Measurements from ENCODE around the gene AAK1. TPM values are rescaled to one million over a fixed set of nuclear protein-coding genes. Genes with fewer than 3 reads are reported as not detected.

Gene AAK1
- total RNA-seq, 1 experiment from 2014 or later: 30.6 TPM

DNA sequence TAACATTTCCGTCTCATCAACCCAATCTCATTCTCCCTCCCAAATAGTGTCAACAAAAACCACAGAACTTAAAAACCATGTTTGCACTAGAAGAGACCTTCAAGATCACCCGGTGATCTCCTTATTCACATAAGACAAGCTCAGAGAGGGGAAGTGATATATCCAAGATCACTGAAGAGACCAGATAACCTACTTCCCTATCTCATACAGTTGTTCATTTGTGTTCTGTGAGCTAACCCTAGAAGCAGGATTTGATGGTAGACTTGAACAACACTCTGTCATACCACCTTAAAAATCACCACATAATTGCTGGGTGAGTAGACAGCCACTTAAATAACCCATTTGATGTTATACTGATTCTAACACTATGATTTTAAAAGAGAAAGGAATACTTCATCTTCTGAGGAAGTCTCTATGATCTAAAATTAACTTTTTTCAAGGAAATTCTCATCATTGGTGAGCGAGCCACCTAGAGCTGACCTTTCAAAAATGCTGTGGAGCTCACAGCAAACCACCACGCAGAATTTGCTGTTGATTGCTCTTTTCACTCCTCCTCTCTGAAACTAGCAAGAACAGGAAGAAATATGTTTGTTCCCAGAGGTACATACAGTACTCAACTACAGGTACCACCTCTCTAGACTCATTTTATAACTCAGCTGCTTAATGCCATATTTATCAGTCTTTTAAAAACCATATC, 15.1 kb downstream of the AAK1 start:
- peaks cover 2% of the 10 kb centered on the region; the same call in 1 of the 2 replicates for H3K79me2 ChIP-seq (ENCODE audit: insufficient read depth, low read length)
- H3K79me1 ChIP-seq (ENCODE audit: insufficient read depth, low read depth, low read length, poor library complexity, severe bottlenecking): peaks cover 5% of the 10 kb centered on the region
- H3K4me3 Mint-ChIP-seq: no peak overlapping the region
- no peak overlapping the region for H2BK20ac ChIP-seq (ENCODE audit: low read depth, low read length, poor library complexity, severe bottlenecking)
- H3K4me2 ChIP-seq (ENCODE audit: insufficient read depth, insufficient read length, low read length): no peak overlapping the region
- H3K4me1 ChIP-seq (ENCODE audit: insufficient read depth, low read length): no peaks in the 10 kb centered on the region
- no peaks in the 10 kb centered on the region for H3K27me3 ChIP-seq (ENCODE audit: insufficient read depth, low read length)
- H3K9me3 Mint-ChIP-seq: no peaks in the 10 kb centered on the region
- no peak overlapping the region for H2BK5ac ChIP-seq (ENCODE audit: insufficient read length, low read length)
- H2AFZ ChIP-seq (ENCODE audit: low read length): no peak overlapping the region
- H4K8ac ChIP-seq (replicated peaks; ENCODE audit: insufficient read length, low read depth, low read length): no peak overlapping the region
- no peaks in the 10 kb centered on the region for H4K20me1 ChIP-seq (ENCODE audit: control insufficient read depth, insufficient read depth, insufficient read length)
- H3T11ph ChIP-seq (ENCODE audit: low read length): no peak overlapping the region
- H3K4me1 Mint-ChIP-seq: peaks cover 13 to 14% of the 10 kb centered on the region in 2 experiments
- 100% methylated on average over 1 of the region's 4 CpGs for WGBS (ENCODE audit: extremely low coverage, insufficient read length, low lambda C conversion rate)
- TF ChIP-seq, protein P1, sequence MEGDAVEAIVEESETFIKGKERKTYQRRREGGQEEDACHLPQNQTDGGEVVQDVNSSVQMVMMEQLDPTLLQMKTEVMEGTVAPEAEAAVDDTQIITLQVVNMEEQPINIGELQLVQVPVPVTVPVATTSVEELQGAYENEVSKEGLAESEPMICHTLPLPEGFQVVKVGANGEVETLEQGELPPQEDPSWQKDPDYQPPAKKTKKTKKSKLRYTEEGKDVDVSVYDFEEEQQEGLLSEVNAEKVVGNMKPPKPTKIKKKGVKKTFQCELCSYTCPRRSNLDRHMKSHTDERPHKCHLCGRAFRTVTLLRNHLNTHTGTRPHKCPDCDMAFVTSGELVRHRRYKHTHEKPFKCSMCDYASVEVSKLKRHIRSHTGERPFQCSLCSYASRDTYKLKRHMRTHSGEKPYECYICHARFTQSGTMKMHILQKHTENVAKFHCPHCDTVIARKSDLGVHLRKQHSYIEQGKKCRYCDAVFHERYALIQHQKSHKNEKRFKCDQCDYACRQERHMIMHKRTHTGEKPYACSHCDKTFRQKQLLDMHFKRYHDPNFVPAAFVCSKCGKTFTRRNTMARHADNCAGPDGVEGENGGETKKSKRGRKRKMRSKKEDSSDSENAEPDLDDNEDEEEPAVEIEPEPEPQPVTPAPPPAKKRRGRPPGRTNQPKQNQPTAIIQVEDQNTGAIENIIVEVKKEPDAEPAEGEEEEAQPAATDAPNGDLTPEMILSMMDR (conservative IDR thresholded peaks at IDR 0.05): no peak
- no peak overlapping the region for H4K5ac ChIP-seq (ENCODE audit: insufficient read length, low read depth, low read length)
- no peak for DNase-seq
- H3K27me3 Mint-ChIP-seq (ENCODE audit: low read depth): no peaks in the 10 kb centered on the region
- H3K23ac ChIP-seq (ENCODE audit: insufficient read length, low read depth, low read length): no peak overlapping the region
- no peaks in the 10 kb centered on the region for H3K23me2 ChIP-seq (ENCODE audit: insufficient read length, low read depth, low read length, poor library complexity, severe bottlenecking)
- no peak overlapping the region for H2BK12ac ChIP-seq (ENCODE audit: insufficient read length, low read depth, low read length)
- no peak overlapping the region for H2BK120ac ChIP-seq (ENCODE audit: low read depth, low read length, poor library complexity, severe bottlenecking)
- H2BK15ac ChIP-seq (ENCODE audit: low read depth, low read length): no peak overlapping the region
- H3K27ac Mint-ChIP-seq: no peak overlapping the region
- H3K27ac ChIP-seq (ENCODE audit: insufficient read length, low read depth, low read length): no peak overlapping the region
- H3K9ac ChIP-seq (ENCODE audit: extremely low read depth, insufficient read length, low read length): no peak overlapping the region
- no peaks in the 10 kb centered on the region for H3K9me3 ChIP-seq (ENCODE audit: control insufficient read depth, low read depth, low read length)
- H3K18ac ChIP-seq (ENCODE audit: insufficient read length, low read depth, low read length): no peak overlapping the region
- no peaks in the 10 kb centered on the region; a peak in 1 of 7 replicates for H3K36me3 Mint-ChIP-seq (ENCODE audit: insufficient read depth in 1 of 3, low read depth in 3 of 3)
- H3K14ac ChIP-seq (ENCODE audit: insufficient read depth, low read length): no peak overlapping the region
- no peak overlapping the region for H4K91ac ChIP-seq (ENCODE audit: insufficient read length, low read depth, low read length)
- no peak overlapping the region for H2AK5ac ChIP-seq (ENCODE audit: insufficient read length, low read length)
- no peak overlapping the region for H3K56ac ChIP-seq (ENCODE audit: insufficient read length, low read depth, low read length)
- no peak overlapping the region for H3K4ac ChIP-seq (ENCODE audit: low read depth, low read length)
